ENCODE results near the gene PRKCH. TPM values are rescaled to one million over a fixed set of nuclear protein-coding genes. Genes with fewer than 3 reads are reported as not detected.
A peak's percentile ranks its signal among the peaks of the same experiment; 100 is the strongest.

The PRKCH gene
- total RNA-seq, 1 experiment from 2014 or later, result 49.5 TPM

DNA sequence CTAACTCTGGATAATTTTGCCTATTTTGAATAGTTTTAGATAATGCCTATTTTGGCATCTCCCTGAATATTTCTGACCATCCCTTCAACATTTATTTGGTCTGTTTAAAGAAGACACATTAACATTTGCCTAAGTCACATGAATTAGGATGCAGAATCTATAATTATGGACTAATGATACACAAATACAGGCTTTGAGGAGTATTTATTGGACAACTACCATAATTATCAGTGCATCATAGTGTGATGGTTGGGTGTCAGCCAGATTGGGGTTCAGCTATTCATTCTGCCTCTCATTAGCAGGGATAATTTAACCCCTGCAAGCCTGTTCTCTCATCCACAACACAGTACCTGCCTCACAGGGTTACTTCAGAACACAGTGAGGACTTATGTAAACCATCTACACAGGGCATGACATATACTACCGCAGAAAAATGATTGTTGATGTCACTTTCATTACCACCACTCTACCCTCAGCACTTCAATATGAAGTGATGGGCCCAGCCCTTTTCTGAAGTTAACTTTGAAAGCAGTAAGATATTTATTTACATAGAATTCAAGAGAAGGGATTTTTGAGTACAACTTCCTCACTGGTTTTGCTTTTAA is 14.4 kb downstream of the PRKCH start:
- no peak for DNase-seq (ENCODE audit: low spot score)

DNA sequence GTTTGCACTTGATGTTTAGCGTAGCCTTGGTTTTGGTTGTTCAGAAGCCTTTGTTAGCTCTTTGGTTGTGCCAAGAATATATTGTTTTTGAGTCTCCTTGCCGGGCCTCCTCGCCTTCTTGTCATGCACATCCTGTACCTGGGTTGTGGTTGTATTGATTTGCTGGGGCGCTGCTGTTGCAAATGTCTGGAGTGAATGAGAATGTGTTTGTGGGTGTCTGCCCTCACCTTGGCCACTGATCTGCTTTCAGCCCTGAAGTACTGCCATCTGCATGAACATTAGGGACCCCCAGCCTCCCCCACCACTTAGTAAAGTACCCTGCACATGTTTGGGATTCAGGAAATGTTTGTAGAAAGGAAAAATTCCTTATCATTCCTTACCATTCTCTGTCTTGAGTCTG is 16.5 kb downstream of the PRKCH start:
- no peak for DNase-seq (ENCODE audit: low spot score)

DNA sequence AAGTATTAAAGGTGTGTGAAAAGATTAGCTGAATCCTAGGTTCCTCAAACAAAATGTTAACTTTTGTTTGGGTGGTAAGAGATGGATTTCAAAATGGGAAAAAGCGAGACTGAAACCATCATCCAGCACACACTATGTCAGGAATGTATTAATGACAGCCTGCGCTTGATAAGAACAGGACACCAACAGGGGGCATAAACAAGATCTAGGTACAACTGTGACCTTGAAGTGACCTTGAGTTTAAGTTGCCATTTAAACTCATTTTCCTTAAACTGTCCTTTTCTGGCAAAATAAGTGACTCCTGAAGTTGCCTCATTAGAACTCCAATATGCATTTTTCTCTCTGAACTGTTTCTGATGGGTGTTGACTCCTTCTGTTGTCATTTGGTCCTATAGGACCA is 17.1 kb downstream of the PRKCH start:
- DNase-seq (ENCODE audit: low spot score), result no peak

DNA sequence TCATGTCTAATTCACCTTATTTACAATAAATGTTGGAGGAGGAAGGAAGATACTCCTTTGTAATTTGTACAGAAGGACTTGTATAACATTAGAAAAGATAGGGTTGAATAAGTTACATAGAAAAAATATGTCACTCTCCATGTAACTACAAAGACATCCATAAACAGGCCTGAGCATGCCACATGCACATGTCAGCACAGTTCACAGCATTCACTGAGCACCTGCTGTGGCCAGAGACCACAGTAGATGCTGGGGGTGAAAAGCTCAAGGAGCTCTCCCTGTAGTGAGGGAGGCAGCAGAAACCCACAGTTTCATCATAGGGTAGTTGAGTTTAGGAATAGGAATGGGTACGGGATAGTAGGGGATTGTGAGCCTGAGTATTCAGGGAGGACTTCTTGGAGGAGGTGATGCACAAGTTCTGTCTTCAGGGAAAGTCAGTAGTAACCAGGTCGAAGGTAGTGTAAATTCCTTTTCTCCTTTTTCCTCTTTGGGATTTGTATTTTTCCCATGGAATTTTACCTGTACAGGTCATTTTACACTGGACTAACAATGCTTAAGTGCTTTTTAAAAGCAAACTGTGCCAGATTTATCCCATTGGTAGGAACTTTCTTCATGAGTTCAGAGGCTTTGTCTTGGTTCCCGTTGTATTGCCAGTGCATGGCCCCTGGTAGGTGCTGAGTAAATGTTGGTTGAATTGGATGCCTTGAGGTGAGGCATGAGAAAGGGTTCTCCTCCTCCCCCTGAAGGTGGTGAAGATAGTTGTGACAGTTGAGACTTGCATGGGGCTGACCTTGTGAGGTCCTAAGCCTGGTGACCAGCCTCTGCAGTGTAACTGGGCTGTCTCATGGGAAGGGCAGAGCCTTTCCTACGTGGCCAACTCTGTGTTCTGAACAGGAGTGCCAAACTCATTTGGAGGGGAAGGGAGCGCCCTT is 20.2 kb downstream of the PRKCH start:
- no peak for DNase-seq (ENCODE audit: low spot score)

DNA sequence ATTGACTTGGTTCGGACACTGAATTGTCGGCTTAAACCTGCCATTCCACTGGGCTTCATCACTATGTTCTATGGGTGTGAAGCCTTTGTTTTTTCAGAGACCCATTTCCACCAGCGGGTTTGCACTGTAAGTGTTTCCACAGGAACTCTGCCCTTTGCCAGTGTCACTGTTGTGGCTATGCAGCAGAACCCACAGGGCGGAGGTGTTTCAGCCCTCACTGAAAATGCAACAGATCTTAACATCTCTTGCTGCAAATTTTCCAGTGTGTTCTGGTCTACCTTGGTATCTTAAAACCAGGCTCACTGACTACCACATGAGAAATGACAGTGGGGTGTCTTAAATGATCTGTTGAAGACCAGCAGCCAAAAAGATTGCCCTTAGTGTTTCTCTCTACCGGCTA is 21.1 kb downstream of the PRKCH start:
- DNase-seq (ENCODE audit: low spot score), result no peak

DNA sequence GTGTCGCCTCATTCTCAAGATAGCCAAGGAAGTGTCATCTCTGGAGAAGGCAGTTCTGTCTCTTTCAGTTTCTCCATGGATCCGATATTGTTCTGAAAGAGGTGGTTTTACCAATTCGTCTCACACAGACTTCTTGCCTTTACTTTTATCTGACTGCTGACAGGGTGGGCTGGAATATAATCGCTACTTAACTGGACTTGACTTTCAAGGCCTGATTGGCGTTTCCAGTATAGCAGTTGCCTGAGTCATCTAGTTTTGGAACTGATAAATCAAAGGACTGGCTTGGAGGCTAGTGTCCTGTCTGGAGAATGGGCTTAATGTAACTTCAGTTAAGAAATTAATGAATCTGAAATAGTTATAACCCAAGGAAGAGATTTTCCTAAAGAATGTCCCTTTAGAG is 21.6 kb downstream of the PRKCH start:
- DNase-seq (ENCODE audit: low spot score), result no peak

DNA sequence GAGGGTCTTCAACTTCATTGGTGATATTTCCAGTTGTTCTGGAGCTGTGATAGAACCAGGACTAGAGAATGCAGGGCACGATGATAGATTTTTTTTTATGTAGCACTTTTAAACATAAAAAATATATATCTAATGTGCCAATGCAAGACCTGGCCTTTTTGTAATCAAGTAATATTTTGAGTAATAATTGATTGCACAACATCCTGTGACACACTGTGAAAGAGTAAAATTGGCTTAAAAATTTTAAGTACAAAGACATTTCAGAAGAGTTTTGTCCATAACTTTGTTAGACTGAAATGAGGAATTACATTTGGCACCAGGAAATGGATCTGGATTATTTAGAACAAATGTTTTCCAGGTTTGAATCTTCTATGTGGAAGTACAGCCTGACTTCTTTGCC is 22.1 kb downstream of the PRKCH start:
- no peak for DNase-seq (ENCODE audit: low spot score)

DNA sequence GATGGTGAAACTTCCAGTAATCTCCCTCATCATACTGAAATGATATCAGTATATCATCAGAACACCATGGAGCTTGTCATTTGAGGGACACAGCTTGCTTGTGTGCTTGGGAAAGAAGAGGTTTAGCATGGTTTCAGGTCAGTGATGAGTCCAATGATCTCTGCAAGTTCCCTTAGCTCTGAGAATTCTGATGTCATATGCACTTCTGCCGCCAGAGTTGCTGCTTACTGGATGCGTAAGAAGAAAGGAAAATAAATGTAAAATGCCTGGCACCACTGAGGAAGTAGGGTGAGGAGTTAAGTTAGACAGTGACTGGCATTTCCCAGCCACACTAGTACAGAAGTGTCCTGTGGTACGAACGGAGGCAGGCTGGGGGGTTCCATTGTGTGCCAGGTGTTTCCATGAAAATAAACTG is 22.6 kb downstream of the PRKCH start:
- no peak for DNase-seq (ENCODE audit: low spot score)

DNA sequence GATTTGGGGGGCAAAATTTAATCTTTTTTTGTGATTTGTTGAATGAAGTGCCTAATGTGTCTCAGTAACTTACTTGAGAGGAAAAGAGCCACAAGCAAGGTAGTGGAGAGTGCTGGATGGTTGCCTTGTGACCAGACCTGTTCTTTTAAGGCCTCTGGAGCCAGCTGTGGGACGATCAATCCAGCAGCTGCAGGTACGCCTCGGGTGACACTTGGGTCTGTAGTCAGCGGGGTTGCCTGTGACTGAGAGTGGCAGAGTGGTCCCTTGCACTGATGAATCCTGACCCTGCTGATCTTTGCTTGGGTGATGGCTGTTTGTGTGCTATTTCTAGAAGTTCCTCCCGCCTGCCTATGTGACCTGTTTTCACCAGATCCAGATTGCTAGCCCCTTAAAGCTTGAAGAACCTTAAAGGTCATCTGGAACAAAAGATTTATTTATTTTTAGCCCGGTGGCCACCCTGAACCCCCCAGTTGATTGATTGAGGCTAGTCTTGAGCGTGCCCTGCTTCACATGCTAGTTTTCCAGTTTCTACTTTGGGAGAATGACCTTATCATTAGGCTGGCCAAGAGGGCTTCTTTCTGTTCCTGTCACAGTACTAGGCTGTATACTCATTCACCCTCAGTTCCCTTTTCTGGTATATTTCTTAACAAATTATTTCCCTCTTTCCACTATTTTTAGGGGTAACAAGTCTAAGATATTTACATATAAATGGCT is 23.2 kb downstream of the PRKCH start:
- no peak for DNase-seq (ENCODE audit: low spot score)

DNA sequence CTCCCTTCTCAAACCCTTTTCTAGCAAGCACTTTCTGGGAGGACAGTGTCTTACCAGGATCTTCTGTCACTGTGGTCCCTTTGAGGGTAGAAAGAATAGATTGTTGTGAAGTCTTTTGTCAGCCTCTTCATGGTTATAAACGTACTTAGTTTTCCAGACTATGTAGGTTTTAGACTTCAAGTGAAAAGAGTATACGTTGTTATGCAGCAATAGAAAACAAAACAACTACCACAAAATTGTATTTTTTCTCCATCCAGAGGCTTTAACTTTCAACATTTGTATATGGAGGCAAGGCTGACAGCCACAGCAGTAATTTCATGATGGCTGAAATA is 23.7 kb downstream of the PRKCH start:
- DNase-seq (ENCODE audit: low spot score), result no peak

DNA sequence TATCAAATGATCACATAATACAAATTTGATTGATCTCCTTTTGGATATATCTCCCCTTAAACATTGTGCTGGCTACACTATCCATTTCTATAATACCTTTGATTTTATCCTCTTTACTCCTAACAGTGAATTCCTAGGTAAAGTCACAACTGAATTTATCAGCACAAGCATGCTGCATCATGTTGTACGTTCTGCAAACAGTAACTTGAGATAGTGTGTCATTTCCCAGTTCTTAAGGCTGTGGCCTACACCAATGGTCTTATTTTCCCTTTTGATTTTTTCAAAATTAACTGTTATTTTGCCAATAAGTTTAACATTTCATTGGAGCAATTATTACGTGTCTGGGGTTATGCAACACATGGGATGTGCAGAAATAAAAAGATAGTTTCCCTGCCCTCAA is 24.8 kb downstream of the PRKCH start:
- no peak for DNase-seq (ENCODE audit: low spot score)

DNA sequence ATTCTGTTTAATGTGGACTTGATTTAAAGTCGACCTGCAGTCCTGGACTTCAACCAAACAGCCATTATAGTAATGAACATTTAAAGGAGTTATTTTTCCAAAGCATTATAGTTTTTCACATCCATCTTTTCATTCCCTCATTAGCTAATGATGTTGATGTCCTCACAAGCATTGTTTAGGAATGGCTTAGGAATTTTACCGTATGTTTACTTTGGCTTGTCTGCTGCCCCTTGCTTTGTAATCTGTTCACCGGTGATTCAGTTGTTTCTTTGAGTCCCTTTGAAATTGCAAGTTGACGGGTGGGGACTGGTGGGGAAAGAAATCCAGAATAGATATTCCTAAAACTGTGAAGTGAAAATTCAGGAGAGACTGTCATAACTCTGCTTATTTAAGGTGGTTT is 25.4 kb downstream of the PRKCH start:
- DNase-seq (ENCODE audit: low spot score), result no peak

DNA sequence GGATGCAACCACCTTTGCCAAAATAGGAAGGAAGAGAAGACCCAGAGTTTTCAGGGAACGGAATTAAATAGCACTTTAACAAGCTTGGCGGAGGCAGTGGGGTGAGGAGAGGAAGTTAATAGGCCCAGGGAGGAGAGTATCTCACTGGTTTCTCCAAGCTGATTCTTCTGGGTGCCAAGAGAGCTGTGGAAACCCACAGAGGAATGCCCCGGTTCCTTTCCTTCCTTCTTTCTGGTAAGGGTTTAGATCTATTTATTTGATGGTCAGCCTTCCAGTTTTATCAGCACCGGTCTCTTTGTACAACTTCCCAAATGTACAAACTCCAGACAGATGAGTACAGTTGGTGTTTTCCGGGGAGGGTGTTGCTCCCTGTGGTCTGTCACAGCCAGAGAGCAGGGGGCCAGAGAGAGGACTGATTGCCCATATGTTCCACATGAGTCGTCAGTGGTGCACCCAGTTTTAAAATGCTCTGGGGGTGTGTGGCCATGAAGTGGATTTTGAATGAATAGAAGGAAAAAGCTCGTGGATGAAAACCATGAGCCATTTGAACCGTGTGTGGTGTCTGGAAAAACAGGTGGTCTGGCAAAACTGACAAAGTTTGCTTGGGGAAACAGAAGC is 26.6 kb downstream of the PRKCH start:
- DNase-seq (ENCODE audit: low spot score), result no peak

DNA sequence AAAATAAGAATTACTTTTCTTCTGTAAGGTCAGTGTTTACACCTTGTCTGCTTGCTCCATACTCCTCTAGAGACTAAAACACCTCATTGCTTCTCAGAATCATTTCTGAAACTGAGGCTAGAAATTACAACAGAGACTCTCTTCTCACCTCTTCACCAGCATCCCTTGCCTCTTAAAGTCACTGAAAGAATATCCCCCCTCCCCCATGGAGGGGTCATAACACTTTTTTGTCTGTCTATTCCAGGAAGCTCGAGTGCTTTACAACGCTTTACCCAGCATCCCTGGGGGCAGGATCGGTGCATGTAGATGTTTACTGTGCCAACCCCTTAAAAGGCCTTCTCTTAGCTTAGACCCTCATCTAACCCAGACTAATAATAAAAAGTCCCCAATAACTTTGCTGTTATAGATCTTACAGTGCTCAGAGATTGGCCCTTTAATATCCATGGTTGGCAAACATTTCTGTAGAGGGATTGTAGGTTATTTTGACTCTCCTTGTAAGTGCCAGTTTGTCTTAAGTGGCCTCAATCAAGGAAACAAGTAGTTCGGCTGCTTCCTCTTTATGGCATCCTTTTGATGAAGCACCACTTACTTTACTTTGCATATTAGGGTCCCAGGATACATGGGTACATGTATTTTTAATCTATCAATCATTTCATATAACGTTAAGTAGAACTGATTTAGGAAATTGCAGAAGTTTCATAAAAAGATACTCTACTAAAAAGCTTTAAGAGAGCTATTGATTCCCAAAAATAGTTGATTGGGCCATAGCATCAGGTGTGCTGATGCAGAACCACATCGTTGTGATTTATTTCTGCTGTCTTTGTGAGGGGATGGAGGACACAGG is 29.3 kb downstream of the PRKCH start:
- no peak for DNase-seq (ENCODE audit: low spot score)

DNA sequence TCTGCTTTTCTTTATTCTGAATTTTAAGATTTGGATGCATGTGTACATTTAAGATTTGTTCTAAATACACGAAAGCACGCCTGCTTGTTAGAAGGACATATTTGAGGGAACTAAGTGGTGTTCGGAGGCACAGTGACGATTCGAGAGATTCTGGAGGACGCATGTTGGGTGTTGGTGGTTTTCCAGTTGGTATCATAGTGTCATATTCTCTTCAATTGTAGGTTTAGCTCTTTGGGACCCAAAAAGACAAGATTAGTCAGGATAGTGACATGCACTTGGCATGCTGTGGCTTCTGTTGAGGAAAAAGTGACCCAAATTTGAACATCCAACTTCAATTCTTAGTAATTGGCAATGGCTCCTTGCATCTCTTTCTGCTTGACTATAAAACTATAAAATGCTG is 30.1 kb downstream of the PRKCH start:
- DNase-seq (ENCODE audit: low spot score), result no peak

DNA sequence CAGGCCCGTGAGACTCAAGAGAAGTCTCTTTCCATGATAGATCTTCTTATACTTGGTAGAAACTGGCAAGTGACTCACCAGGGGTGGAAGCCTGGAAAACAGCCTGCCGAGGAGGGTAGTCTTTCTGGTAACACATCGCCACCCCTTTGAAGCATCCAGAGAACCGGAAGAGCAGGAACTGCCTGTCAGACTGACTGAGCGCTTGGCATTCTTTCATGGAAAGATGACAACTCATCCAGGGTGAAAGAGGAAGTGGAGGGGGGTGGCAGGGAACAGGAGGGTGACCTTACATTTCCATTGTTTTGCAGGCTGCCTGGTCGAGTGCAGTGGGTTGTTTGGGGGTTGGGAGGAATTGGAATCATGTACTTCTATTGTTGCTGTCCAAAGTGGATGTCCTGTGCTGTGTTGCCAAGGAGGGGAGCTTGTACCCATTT is 34.5 kb downstream of the PRKCH start:
- peak; percentile 98 for DNase-seq (ENCODE audit: low spot score)

DNA sequence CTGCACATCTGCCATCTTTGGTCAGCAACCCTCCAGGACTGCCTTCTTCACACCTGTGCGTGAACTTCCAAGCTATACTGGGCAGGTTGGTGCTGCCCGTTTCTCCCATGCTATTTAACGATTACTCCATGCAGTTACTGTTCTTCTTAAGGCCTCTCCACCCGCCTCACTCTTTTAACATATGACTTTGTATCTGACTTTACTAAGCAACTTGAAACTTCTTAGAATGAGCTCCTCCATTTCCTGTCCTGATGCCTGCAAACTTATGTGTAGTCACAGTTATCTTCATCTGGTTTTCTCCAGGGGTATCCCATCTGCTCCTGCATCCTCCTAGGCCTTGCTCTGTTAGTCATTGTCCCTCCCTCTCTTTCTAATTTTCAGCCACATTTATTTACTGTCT is 35.7 kb downstream of the PRKCH start:
- DNase-seq (ENCODE audit: low spot score), result no peak

DNA sequence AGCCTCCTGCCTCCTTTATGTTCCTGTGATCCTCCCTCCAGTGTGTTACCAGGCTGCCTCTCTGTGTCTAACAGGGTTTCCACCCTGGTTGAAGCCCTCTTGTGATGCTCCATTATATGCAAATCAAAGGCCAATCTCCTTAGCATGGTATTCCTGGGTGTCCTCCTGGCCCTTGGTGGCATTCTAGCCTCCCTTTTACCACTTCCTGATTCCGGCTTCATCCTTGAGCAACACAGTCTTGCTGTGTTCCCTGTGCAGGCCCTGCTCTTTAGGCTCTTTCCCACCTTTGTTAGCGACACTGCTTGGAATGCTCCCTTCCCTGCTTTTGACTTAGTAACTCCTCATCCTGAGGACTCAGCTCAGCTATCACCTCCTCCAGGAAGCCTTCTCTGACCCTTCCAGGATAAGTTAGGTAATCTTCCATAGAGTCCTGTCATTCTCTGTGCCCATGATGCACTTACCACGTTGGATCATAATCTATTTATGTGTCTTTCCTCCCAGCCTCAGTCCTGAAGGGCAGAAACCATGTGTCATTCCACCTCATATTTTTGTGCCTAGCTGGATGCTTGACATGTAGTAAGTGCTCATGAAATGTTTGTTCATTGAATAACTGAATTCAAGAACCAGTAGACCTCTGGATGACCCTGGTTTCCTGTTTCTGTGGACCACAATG is 37.3 kb downstream of the PRKCH start:
- no peak for DNase-seq (ENCODE audit: low spot score)

DNA sequence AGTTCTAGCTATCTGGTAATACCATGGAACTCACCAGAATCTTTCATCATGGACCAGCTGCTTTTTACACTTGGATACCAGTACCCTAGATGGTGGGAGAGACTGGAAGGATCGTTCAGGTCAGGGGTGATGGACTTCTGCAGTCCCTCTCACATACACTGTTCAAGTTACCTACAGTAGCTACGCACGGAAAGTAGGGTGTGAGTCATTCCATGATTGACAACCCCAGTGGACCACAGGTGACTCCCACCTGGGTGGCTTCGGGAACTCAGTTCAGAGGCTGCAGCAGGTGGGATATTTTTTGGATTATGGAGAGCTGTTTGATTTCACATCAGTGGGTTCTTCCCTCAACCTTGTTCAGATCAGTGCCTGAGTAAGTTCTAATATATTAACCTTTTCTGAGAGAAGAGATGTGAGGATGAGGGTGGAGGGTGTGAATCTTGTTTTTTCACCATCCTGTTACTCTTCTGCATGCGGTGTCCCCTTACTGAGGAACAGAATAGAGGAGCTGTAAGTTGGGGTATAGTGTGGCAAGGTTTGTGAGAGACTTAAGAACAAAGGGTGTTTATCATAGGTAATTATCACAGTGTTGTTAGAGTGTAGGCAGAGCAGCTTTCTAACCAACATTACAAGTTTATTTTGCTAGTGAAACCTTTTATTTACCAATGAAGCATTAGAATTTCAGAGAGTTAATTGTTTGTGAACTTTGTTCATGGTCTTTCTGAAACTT is 39.6 kb downstream of the PRKCH start:
- no peak for DNase-seq (ENCODE audit: low spot score)

Measured in HT-29 (cell line).